NCI-H2196 treated with DMSO at 0.1 percent for 48 hours (cell line): ENCODE results near the gene VPREB1.
"Not testable (repeated sequence)": the region's sequence is repeated elsewhere in the genome, so short reads cannot be mapped to it uniquely, and the experiment has no call there.

ENCODE experiments used
- DNase-seq: peaks from one replicate; lab custom pipeline; 2025; ENCODE audit not compliant: unreplicated experiment; lab: John Stamatoyannopoulos, UW

Gene VPREB1

GRCh38 chr22:22245256-22245909 is 797 bp downstream of the VPREB1 start:
- DNase-seq = no peak

- no peak for DNase-seq
Measured at GRCh38 chr22:22245935-22246525, 1.4 kb downstream of the VPREB1 start.

- no peak for DNase-seq
Measured at GRCh38 chr22:22246706-22247105, 2.1 kb downstream of the VPREB1 start.

- no peak for DNase-seq
Measured at GRCh38 chr22:22248878-22249277, 4.3 kb downstream of the VPREB1 start.

- not testable (repeated sequence) for DNase-seq
Measured at GRCh38 chr22:22250651-22251050, 6.1 kb downstream of the VPREB1 start.

GRCh38 chr22:22256133-22256532 is 11.5 kb downstream of the VPREB1 start:
- not testable (repeated sequence) for DNase-seq

GRCh38 chr22:22258597-22259415 is 14.2 kb downstream of the VPREB1 start:
- DNase-seq = not testable (repeated sequence)

- not testable (repeated sequence) for DNase-seq
Measured at GRCh38 chr22:22260169-22260568, 15.6 kb downstream of the VPREB1 start.

GRCh38 chr22:22260586-22260985 is 16.0 kb downstream of the VPREB1 start:
- DNase-seq = not testable (repeated sequence)

GRCh38 chr22:22262332-22263074 is 17.9 kb downstream of the VPREB1 start:
- DNase-seq = not testable (repeated sequence)

GRCh38 chr22:22263823-22264222 is 19.2 kb downstream of the VPREB1 start:
- not testable (repeated sequence) for DNase-seq

- DNase-seq = not testable (repeated sequence)
Measured at GRCh38 chr22:22270036-22270676, 25.6 kb downstream of the VPREB1 start.

GRCh38 chr22:22277423-22277822 is 32.8 kb downstream of the VPREB1 start:
- DNase-seq = not testable (repeated sequence)

- DNase-seq = not testable (repeated sequence)
Measured at GRCh38 chr22:22284962-22285756, 40.6 kb downstream of the VPREB1 start.

- DNase-seq = not testable (repeated sequence)
Measured at GRCh38 chr22:22286390-22287105, 42.0 kb downstream of the VPREB1 start.

- DNase-seq = not testable (repeated sequence)
Measured at GRCh38 chr22:22287106-22287626, 42.6 kb downstream of the VPREB1 start.

GRCh38 chr22:22289666-22290065 is 45.1 kb downstream of the VPREB1 start:
- DNase-seq = not testable (repeated sequence)

- DNase-seq = not testable (repeated sequence)
Measured at GRCh38 chr22:22291129-22291806, 46.7 kb downstream of the VPREB1 start.
